ENCODE data around the gene ACADS.

GRCh38 chr12:120741476-120742421, 16.1 kb downstream of the ACADS start:
- TF ChIP-seq CTCF (IDR thresholded peaks at IDR 0.05) (no peak), POLR2A (IDR thresholded peaks at IDR 0.05) (no peak)

Measured in stomach (tissue), 4 donors.